ENCODE data around the gene ZC3H4. TPM values are rescaled to one million over a fixed set of nuclear protein-coding genes. Genes with fewer than 3 reads are reported as not detected.

Gene ZC3H4
- total and polyA plus RNA-seq, 2 of the 8 experiments (the other 6 are each of a cell fraction or from before 2014, with no cell fraction given) = 6.6 to 92.0 TPM

- no peak overlapping the region for H2AFZ ChIP-seq (ENCODE audit: low read length)
- WGBS, 2 experiments (ENCODE audit: extremely low coverage in 1 of 2, insufficient coverage in 1 of 2, insufficient read length in 1 of 2, insufficient replicate concordance in 2 of 2, low coverage in 1 of 2, low lambda C conversion rate in 2 of 2, missing lambda C conversion rate in 1 of 2) = 93% methylated on average over 31 of the region's 31 CpGs; no CpG with 5 or more reads in 1 of the 2 experiments
- H4K8ac ChIP-seq (ENCODE audit: extremely low read depth, insufficient read depth, low read length) = peak overlapping the region; percentile 53
- peaks cover 4 to 25% (median 11%) of the 10 kb centered on the region in 4 experiments; a peak in 7 of 8 replicates for H3K36me3 ChIP-seq (ENCODE audit: control insufficient read depth in 2 of 4, insufficient read depth in 4 of 4, low read length in 3 of 4)
- H3K9ac ChIP-seq (replicated peaks in 1 of 4; ENCODE audit: extremely low read depth in 1 of 4, low read depth in 3 of 4, low read length in 3 of 4) = no peak overlapping the region; a peak in 1 of 7 replicates
- H3K23ac ChIP-seq (ENCODE audit: insufficient read length) = no peak overlapping the region
- H2BK12ac ChIP-seq (ENCODE audit: low read depth, low read length) = no peak overlapping the region
- no peak overlapping the region for H4K5ac ChIP-seq (ENCODE audit: insufficient read length, low read depth, low read length)
- H2BK120ac ChIP-seq (replicated peaks; ENCODE audit: low read depth, low read length) = no peak overlapping the region
- H3K9me3 ChIP-seq (ENCODE audit: insufficient read depth in 2 of 2, low read depth in 1 of 2, low read length in 1 of 2) = no peaks in the 10 kb centered on the region
- H3K56ac ChIP-seq (replicated peaks; ENCODE audit: insufficient read length, low read depth, low read length) = no peak overlapping the region
- DNase-seq (ENCODE audit: low read depth in 1 of 2, low spot score in 2 of 2) (no peak), FAIRE-seq (no peak)
- H4K91ac ChIP-seq (replicated peaks; ENCODE audit: insufficient read length, low read length) = no peak overlapping the region
- H3K27me3 ChIP-seq (replicated peaks in 1 of 4; ENCODE audit: control insufficient read depth in 3 of 4, extremely low read depth in 1 of 4, insufficient read depth in 3 of 4, low read length in 3 of 4) = no peaks in the 10 kb centered on the region; a peak in 1 of 7 replicates
- H2BK5ac ChIP-seq (ENCODE audit: low read depth, low read length) = no peak overlapping the region; the same call in none of the 2 replicates
- H3K23me2 ChIP-seq (ENCODE audit: low read depth, low read length) = no peaks in the 10 kb centered on the region
- ChIA-PET POLR2A (ENCODE audit: partially characterized antibody) (interaction anchor here (0.6 to 13.8 kb wide), 8 partner anchors 8 to 46 kb away, joined by 3 to 209 read pairs (median 5); partner anchors contain the start of genes SAE1 and ZC3H4), CTCF (ENCODE audit: partially characterized antibody) (interaction anchor here (0.6 to 4.7 kb wide), 7 partner anchors 15 to 288 kb away, joined by 3 to 32 read pairs (median 5); no protein-coding TSS in a partner anchor)
- no peak overlapping the region for H3K4me3 ChIP-seq (ENCODE audit: extremely low read depth in 1 of 4, insufficient read depth in 2 of 4, low read depth in 3 of 4, low read length in 4 of 4)
- H2AK5ac ChIP-seq (ENCODE audit: low read depth, low read length) = no peak overlapping the region
- peaks cover 2 to 8% (median 4%) of the 10 kb centered on the region in 4 experiments; a peak in 3 of 7 replicates for H3K4me1 ChIP-seq (replicated peaks in 1 of 4; ENCODE audit: control insufficient read depth in 3 of 4, insufficient read depth in 4 of 4, low read length in 3 of 4)
- no peak overlapping the region for H3K18ac ChIP-seq (ENCODE audit: extremely low read depth, low read length)
- H3K14ac ChIP-seq (ENCODE audit: insufficient read length) = no peak overlapping the region
- H3K4me2 ChIP-seq (ENCODE audit: insufficient read depth in 1 of 2, low read depth in 2 of 2, low read length in 2 of 2) = no peak overlapping the region
- H2BK15ac ChIP-seq (ENCODE audit: low read length) = no peak overlapping the region
- H2BK20ac ChIP-seq (ENCODE audit: low read length) = no peak overlapping the region
- H3K4ac ChIP-seq (replicated peaks; ENCODE audit: insufficient read length, low read depth, low read length) = no peak overlapping the region
- H3K27ac ChIP-seq (ENCODE audit: low read depth, low read length) = no peak overlapping the region
- peaks cover 11 to 77% of the 10 kb centered on the region in 2 experiments for H3K79me2 ChIP-seq (ENCODE audit: control insufficient read depth in 1 of 2, insufficient read depth in 2 of 2, low read length in 2 of 2)
- H4K20me1 ChIP-seq (replicated peaks in 1 of 2; ENCODE audit: control insufficient read depth in 1 of 2, insufficient read depth in 2 of 2, low read length in 2 of 2) = peaks cover 15 to 18% of the 10 kb centered on the region in 2 experiments
- peaks cover 23% of the 10 kb centered on the region for H3K79me1 ChIP-seq (ENCODE audit: low read depth, low read length)
- TF ChIP-seq RFX5 (IDR thresholded peaks at IDR 0.05; ENCODE audit: borderline replicate concordance, low read depth, low read length) (no peak), SIN3A (conservative IDR thresholded peaks at IDR 0.05 in 1 of 2, IDR thresholded peaks at IDR 0.05 in 1 of 2; ENCODE audit: low read depth in 1 of 2, low read length in 2 of 2) (no peak), MAX (IDR thresholded peaks at IDR 0.05) (no peak), ATF2 (IDR thresholded peaks at IDR 0.05; ENCODE audit: low read length) (no peak), POU5F1 (IDR thresholded peaks at IDR 0.05; ENCODE audit: low read depth, low read length) (no peak), CREB1 (IDR thresholded peaks at IDR 0.05) (no peak), SRF (IDR thresholded peaks at IDR 0.05; ENCODE audit: low read depth, low read length) (no peak), CBX5 (IDR thresholded peaks at IDR 0.05; ENCODE audit: low read depth, low read length) (no peak), CHD1 (IDR thresholded peaks at IDR 0.05; ENCODE audit: low read depth, low read length) (no peak), ZNF274 (IDR thresholded peaks at IDR 0.05; ENCODE audit: borderline replicate concordance, extremely low read depth, low read length) (no peak)
Observed at GRCh38 chr19:47097396-47098201, 16.0 kb downstream of the ZC3H4 start.
